GM23338 (cell line): ENCODE measurements around the gene SIM1. TPM values are rescaled to one million over a fixed set of nuclear protein-coding genes. Genes with fewer than 3 reads are reported as not detected.

Experiments
- ATAC-seq: fragments of 200-7000 bp; cut with Tn5 transposase; 3 replicates; pipeline ENCODE4 v1.9.1; 2020
- DNase-seq: peaks from one replicate; pipeline ENCODE4 v3.0.0-alpha.2; 2015; ENCODE audit warnings: low spot score
- H2AFZ ChIP-seq: fragments of 200-600 bp; sonication (generic); 2 replicates; pipeline ENCODE4 v1.8.0; 2016; ENCODE audit warnings: antibody characterized with exemption, mild to moderate bottlenecking, moderate library complexity
- H3F3A ChIP-seq: fragments of 200-600 bp; sonication (generic); replicated peaks from 2 replicates; pipeline ENCODE4 v1.8.0; 2017; ENCODE audit warnings: antibody characterized with exemption, mixed run types, low read depth
- H3K27ac ChIP-seq: fragments of 200-600 bp; sonication (generic); 2 replicates; pipeline ENCODE4 v1.6.1; 2016; ENCODE audit warnings: low read depth
- H3K27me3 ChIP-seq: fragments of 200-600 bp; sonication (generic); 2 replicates; pipeline ENCODE4 v1.8.0; 2016; ENCODE audit warnings: mild to moderate bottlenecking, mixed run types, moderate library complexity; ENCODE audit not compliant: insufficient read depth
- H3K36me3 ChIP-seq: fragments of 200-600 bp; sonication (generic); 2 replicates; pipeline ENCODE4 v1.8.0; 2016; ENCODE audit warnings: mild to moderate bottlenecking; ENCODE audit not compliant: insufficient read depth
- H3K4me1 ChIP-seq: fragments of 200-600 bp; sonication (generic); 2 replicates; pipeline ENCODE4 v1.8.0; 2016; ENCODE audit warnings: mild to moderate bottlenecking, moderate library complexity; ENCODE audit not compliant: insufficient read depth
- H3K4me2 ChIP-seq: fragments of 200-600 bp; sonication (generic); 2 replicates; pipeline ENCODE4 v1.7.1; 2017; ENCODE audit warnings: mixed run types
- H3K4me3 ChIP-seq: fragments of 200-600 bp; sonication (generic); 2 replicates; pipeline ENCODE4 v1.6.1; 2016; ENCODE audit warnings: mixed run types
- H3K79me2 ChIP-seq: fragments of 200-600 bp; sonication (generic); replicated peaks from 2 replicates; pipeline ENCODE4 v1.8.0; 2017; ENCODE audit warnings: mild to moderate bottlenecking; ENCODE audit not compliant: insufficient read depth
- H3K9me2 ChIP-seq: fragments of 200-600 bp; sonication (generic); 2 replicates; pipeline ENCODE4 v1.8.0; 2017; ENCODE audit not compliant: insufficient read depth
- H4K20me1 ChIP-seq: fragments of 200-600 bp; sonication (generic); replicated peaks from 2 replicates; pipeline ENCODE4 v1.8.0; 2017; ENCODE audit warnings: mild to moderate bottlenecking; ENCODE audit not compliant: insufficient read depth
- H3K27ac Mint-ChIP-seq: 2 replicates; pipeline ENCODE4 v1.8.0; 2020; ENCODE audit warnings: inconsistent platforms, mild to moderate bottlenecking, moderate library complexity, mixed read lengths
- H3K27me3 Mint-ChIP-seq: 3 replicates; pipeline ENCODE4 v1.8.0; 2022; ENCODE audit warnings: low read depth, mild to moderate bottlenecking, moderate library complexity, mixed read lengths, inconsistent platforms; ENCODE audit not compliant: insufficient read depth, poor library complexity
- H3K36me3 Mint-ChIP-seq: 3 replicates; pipeline ENCODE4 v1.8.0; 2021; ENCODE audit warnings: low read depth, mild to moderate bottlenecking, inconsistent platforms, moderate library complexity, mixed read lengths
- H3K4me1 Mint-ChIP-seq: 3 replicates; pipeline ENCODE4 v1.8.0; 2020; ENCODE audit warnings: mild to moderate bottlenecking, inconsistent platforms, mixed read lengths
- H3K4me3 Mint-ChIP-seq: 3 replicates; pipeline ENCODE4 v1.8.0; 2021; ENCODE audit warnings: moderate library complexity, mild to moderate bottlenecking, inconsistent platforms, mixed read lengths
- H3K9me3 Mint-ChIP-seq: 3 replicates; pipeline ENCODE4 v1.8.0; 2020; ENCODE audit warnings: moderate library complexity, mild to moderate bottlenecking, inconsistent platforms, mixed read lengths
- CREB1 ChIP-seq: fragments of 250-450 bp; sonication (Bioruptor Pico); IDR thresholded peaks from 2 replicates; pipeline ENCODE4 v1.5.0; 2020; ENCODE audit warnings: low read depth, mild to moderate bottlenecking, moderate library complexity
- EZH2 ChIP-seq: fragments of 200-600 bp; sonication (generic); IDR thresholded peaks from one replicate; pipeline ENCODE4 v1.8.0; 2017; ENCODE audit warnings: antibody characterized with exemption, mild to moderate bottlenecking, low read depth; ENCODE audit not compliant: unreplicated experiment
- EZH2phosphoT487 ChIP-seq: fragments of 200-600 bp; sonication (generic); IDR thresholded peaks from one replicate; pipeline ENCODE4 v1.8.1; 2018; ENCODE audit warnings: antibody characterized with exemption; ENCODE audit not compliant: unreplicated experiment
- JUNB ChIP-seq: IDR thresholded peaks from one replicate; pipeline ENCODE4 v1.6.1; 2016; ENCODE audit warnings: antibody characterized with exemption; ENCODE audit not compliant: unreplicated experiment
- NANOG ChIP-seq: IDR thresholded peaks from 2 replicates; pipeline ENCODE4 v1.6.1; 2016; ENCODE audit warnings: antibody characterized with exemption, borderline replicate concordance
- POLR2AphosphoS5 ChIP-seq: IDR thresholded peaks from 2 replicates; pipeline ENCODE4 v1.6.1; 2016; ENCODE audit warnings: antibody characterized with exemption, low read depth
- STAT1 ChIP-seq: IDR thresholded peaks from one replicate; pipeline ENCODE4 v1.6.1; 2016; ENCODE audit warnings: antibody characterized with exemption; ENCODE audit not compliant: unreplicated experiment
- ZNF114 ChIP-seq: fragments of 250-450 bp; sonication (Bioruptor Pico); IDR thresholded peaks from 2 replicates; pipeline ENCODE4 v1.5.0; 2020; ENCODE audit warnings: mild to moderate bottlenecking, moderate library complexity
- ZNF331 ChIP-seq: fragments of 250-450 bp; sonication (Bioruptor Pico); IDR thresholded peaks from 2 replicates; pipeline ENCODE4 v1.5.0; 2020; ENCODE audit warnings: low read depth, mild to moderate bottlenecking, moderate library complexity
- polyA plus RNA-seq: library from polyadenylated mRNA; unstranded; fragments of >200 nt; fragmentation: Nextera tagmentation; extraction: Ambion mirVana; gene quantifications from 2 replicates; pipeline ENCODE4 v1.2.1, GENCODE V29; 2016
- total RNA-seq: library from RNA; depleted of rRNA; stranded (reverse); fragments of >200 nt; shearing (Covaris generic); gene quantifications from 2 replicates; pipeline ENCODE4 v1.2.3, GENCODE V29; 2014
- TF ChIP-seq, protein P1 (sequence below): IDR thresholded peaks from one replicate; pipeline ENCODE4 v1.6.1; 2018; ENCODE audit warnings: antibody characterized with exemption; ENCODE audit not compliant: unreplicated experiment
- TF ChIP-seq, protein P2 (sequence below): fragments of 250-450 bp; sonication (Bioruptor Pico); IDR thresholded peaks from 2 replicates; pipeline ENCODE4 v1.5.0; 2020; ENCODE audit warnings: mild to moderate bottlenecking, moderate library complexity
- TF ChIP-seq, protein P3 (sequence below): IDR thresholded peaks from 2 replicates; pipeline ENCODE4 v1.6.1; 2016; ENCODE audit warnings: antibody characterized with exemption
- TF ChIP-seq, protein P4 (sequence below), 2 experiments: fragments of 200-600 bp in 1 of 2; sonication (generic) in 1 of 2; conservative IDR thresholded peaks; 2 replicates each; pipeline versions ENCODE4 v1.5.1 to v1.6.1; 2016 to 2017; ENCODE audit warnings: antibody characterized with exemption in 2 of 2, low read depth in 2 of 2, mild to moderate bottlenecking in 2 of 2, moderate library complexity in 1 of 2

The SIM1 gene
- total and polyA plus RNA-seq, 2 experiments from 2014 or later: 0.42 to 0.49 TPM

DNA sequence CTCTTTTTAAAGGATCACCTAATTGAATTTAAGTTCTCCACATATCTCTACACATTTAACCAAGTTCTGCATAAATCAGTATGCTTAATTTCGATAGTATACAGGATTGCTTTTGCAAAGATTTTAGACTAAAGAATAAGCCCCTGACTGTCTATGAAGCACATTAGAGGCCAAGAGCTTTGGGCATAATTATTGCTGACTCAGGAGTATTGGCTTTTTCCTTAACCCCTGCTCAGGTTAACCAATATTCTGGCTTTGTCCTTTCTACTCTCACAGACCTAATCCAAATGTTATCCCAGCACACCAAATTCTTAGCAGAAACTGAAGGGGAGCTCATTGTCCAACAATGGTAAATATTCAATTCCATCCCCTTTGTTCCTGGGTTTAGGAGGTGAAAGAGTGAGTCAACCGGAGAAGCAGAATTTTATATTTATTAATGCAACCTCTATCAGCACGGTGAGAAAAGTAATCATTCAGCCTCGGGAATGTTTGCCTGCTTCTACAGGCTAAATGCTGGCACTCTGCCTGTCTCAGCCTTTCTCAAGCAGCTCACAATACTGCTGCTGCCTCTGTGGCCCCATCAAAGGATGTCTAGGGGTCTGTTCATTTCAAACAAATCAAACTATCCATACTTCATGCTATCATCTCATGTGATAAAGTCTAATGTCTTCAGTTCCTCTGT is 125.0 kb downstream of the SIM1 start:
- Histone ChIP-seq H3F3A (no peaks in the 10 kb centered on the region), H3K4me3 (no peak overlapping the region), H3K4me2 (no peak overlapping the region), H2AFZ (no peak overlapping the region), H3K4me1 (no peaks in the 10 kb centered on the region), H3K9me2 (no peaks in the 10 kb centered on the region), H3K27me3 (no peaks in the 10 kb centered on the region), H3K27ac (no peak overlapping the region), H4K20me1 (no peaks in the 10 kb centered on the region), H3K79me2 (no peaks in the 10 kb centered on the region), H3K36me3 (no peaks in the 10 kb centered on the region)
- no peak overlapping the region for H3K4me3 Mint-ChIP-seq
- H3K36me3 Mint-ChIP-seq: no peaks in the 10 kb centered on the region
- TF ChIP-seq EZH2: no peak
- TF ChIP-seq, protein P1, sequence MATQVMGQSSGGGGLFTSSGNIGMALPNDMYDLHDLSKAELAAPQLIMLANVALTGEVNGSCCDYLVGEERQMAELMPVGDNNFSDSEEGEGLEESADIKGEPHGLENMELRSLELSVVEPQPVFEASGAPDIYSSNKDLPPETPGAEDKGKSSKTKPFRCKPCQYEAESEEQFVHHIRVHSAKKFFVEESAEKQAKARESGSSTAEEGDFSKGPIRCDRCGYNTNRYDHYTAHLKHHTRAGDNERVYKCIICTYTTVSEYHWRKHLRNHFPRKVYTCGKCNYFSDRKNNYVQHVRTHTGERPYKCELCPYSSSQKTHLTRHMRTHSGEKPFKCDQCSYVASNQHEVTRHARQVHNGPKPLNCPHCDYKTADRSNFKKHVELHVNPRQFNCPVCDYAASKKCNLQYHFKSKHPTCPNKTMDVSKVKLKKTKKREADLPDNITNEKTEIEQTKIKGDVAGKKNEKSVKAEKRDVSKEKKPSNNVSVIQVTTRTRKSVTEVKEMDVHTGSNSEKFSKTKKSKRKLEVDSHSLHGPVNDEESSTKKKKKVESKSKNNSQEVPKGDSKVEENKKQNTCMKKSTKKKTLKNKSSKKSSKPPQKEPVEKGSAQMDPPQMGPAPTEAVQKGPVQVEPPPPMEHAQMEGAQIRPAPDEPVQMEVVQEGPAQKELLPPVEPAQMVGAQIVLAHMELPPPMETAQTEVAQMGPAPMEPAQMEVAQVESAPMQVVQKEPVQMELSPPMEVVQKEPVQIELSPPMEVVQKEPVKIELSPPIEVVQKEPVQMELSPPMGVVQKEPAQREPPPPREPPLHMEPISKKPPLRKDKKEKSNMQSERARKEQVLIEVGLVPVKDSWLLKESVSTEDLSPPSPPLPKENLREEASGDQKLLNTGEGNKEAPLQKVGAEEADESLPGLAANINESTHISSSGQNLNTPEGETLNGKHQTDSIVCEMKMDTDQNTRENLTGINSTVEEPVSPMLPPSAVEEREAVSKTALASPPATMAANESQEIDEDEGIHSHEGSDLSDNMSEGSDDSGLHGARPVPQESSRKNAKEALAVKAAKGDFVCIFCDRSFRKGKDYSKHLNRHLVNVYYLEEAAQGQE: no peak
- no peak for TF ChIP-seq JUNB
- TF ChIP-seq, protein P2, sequence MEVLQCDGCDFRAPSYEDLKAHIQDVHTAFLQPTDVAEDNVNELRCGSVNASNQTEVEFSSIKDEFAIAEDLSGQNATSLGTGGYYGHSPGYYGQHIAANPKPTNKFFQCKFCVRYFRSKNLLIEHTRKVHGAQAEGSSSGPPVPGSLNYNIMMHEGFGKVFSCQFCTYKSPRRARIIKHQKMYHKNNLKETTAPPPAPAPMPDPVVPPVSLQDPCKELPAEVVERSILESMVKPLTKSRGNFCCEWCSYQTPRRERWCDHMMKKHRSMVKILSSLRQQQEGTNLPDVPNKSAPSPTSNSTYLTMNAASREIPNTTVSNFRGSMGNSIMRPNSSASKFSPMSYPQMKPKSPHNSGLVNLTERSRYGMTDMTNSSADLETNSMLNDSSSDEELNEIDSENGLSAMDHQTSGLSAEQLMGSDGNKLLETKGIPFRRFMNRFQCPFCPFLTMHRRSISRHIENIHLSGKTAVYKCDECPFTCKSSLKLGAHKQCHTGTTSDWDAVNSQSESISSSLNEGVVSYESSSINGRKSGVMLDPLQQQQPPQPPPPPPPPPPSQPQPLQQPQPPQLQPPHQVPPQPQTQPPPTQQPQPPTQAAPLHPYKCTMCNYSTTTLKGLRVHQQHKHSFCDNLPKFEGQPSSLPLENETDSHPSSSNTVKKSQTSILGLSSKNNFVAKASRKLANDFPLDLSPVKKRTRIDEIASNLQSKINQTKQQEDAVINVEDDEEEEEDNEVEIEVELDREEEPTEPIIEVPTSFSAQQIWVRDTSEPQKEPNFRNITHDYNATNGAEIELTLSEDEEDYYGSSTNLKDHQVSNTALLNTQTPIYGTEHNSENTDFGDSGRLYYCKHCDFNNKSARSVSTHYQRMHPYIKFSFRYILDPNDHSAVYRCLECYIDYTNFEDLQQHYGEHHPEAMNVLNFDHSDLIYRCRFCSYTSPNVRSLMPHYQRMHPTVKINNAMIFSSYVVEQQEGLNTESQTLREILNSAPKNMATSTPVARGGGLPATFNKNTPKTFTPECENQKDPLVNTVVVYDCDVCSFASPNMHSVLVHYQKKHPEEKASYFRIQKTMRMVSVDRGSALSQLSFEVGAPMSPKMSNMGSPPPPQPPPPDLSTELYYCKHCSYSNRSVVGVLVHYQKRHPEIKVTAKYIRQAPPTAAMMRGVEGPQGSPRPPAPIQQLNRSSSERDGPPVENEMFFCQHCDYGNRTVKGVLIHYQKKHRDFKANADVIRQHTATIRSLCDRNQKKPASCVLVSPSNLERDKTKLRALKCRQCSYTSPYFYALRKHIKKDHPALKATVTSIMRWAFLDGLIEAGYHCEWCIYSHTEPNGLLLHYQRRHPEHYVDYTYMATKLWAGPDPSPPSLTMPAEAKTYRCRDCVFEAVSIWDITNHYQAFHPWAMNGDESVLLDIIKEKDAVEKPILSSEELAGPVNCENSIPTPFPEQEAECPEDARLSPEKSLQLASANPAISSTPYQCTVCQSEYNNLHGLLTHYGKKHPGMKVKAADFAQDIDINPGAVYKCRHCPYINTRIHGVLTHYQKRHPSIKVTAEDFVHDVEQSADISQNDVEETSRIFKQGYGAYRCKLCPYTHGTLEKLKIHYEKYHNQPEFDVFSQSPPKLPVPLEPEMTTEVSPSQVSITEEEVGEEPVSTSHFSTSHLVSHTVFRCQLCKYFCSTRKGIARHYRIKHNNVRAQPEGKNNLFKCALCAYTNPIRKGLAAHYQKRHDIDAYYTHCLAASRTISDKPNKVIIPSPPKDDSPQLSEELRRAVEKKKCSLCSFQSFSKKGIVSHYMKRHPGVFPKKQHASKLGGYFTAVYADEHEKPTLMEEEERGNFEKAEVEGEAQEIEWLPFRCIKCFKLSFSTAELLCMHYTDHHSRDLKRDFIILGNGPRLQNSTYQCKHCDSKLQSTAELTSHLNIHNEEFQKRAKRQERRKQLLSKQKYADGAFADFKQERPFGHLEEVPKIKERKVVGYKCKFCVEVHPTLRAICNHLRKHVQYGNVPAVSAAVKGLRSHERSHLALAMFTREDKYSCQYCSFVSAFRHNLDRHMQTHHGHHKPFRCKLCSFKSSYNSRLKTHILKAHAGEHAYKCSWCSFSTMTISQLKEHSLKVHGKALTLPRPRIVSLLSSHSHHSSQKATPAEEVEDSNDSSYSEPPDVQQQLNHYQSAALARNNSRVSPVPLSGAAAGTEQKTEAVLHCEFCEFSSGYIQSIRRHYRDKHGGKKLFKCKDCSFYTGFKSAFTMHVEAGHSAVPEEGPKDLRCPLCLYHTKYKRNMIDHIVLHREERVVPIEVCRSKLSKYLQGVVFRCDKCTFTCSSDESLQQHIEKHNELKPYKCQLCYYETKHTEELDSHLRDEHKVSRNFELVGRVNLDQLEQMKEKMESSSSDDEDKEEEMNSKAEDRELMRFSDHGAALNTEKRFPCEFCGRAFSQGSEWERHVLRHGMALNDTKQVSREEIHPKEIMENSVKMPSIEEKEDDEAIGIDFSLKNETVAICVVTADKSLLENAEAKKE (CRISPR knock-in tag): no peak
- TF ChIP-seq EZH2phosphoT487: no peak
- no peak for TF ChIP-seq POLR2AphosphoS5
- TF ChIP-seq, protein P3, sequence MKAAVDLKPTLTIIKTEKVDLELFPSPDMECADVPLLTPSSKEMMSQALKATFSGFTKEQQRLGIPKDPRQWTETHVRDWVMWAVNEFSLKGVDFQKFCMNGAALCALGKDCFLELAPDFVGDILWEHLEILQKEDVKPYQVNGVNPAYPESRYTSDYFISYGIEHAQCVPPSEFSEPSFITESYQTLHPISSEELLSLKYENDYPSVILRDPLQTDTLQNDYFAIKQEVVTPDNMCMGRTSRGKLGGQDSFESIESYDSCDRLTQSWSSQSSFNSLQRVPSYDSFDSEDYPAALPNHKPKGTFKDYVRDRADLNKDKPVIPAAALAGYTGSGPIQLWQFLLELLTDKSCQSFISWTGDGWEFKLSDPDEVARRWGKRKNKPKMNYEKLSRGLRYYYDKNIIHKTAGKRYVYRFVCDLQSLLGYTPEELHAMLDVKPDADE: no peak
- no peak for TF ChIP-seq ZNF114 (CRISPR knock-in tag)
- TF ChIP-seq ZNF331 (CRISPR knock-in tag): no peak
- no peak for TF ChIP-seq STAT1
- TF ChIP-seq, protein P4, sequence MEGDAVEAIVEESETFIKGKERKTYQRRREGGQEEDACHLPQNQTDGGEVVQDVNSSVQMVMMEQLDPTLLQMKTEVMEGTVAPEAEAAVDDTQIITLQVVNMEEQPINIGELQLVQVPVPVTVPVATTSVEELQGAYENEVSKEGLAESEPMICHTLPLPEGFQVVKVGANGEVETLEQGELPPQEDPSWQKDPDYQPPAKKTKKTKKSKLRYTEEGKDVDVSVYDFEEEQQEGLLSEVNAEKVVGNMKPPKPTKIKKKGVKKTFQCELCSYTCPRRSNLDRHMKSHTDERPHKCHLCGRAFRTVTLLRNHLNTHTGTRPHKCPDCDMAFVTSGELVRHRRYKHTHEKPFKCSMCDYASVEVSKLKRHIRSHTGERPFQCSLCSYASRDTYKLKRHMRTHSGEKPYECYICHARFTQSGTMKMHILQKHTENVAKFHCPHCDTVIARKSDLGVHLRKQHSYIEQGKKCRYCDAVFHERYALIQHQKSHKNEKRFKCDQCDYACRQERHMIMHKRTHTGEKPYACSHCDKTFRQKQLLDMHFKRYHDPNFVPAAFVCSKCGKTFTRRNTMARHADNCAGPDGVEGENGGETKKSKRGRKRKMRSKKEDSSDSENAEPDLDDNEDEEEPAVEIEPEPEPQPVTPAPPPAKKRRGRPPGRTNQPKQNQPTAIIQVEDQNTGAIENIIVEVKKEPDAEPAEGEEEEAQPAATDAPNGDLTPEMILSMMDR (conservative IDR thresholded peaks at IDR 0.05; ENCODE audit: low read depth in 2 of 2): no peak
- no peak for TF ChIP-seq CREB1
- no peak for TF ChIP-seq NANOG
- no peaks in the 10 kb centered on the region; the same call in 2 of the 3 replicates for H3K9me3 Mint-ChIP-seq
- DNase-seq: no peak
- peaks cover 2% of the 10 kb centered on the region for H3K27me3 Mint-ChIP-seq
- no peak for ATAC-seq
- H3K4me1 Mint-ChIP-seq: peaks cover 3% of the 10 kb centered on the region; the same call in 2 of the 3 replicates
- H3K27ac Mint-ChIP-seq: no peak overlapping the region
